ENCODE measurements around the gene TTC34. TPM values are rescaled to one million over a fixed set of nuclear protein-coding genes. Genes with fewer than 3 reads are reported as not detected.
A peak's percentile ranks its signal among the peaks of the same experiment; 100 is the strongest.

The TTC34 gene
- total RNA-seq, 2 experiments from 2014 or later = 0.97 to 1.0 TPM

- no peak overlapping the region for H3K4me3 Mint-ChIP-seq
- CTCF ChIA-PET = no interaction called here
These were observed 23.5 kb upstream of the TTC34 start for GRCh38 chr1:2824999-2825398.

GRCh38 chr1:2823921-2824610, 22.6 kb upstream of the TTC34 start:
- H3K4me3 Mint-ChIP-seq = no peak overlapping the region
- peaks cover 7% of the 10 kb centered on the region for H3K27me3 Mint-ChIP-seq
- DNase-seq = no peak
- intact Hi-C loops (cut with micrococcal nuclease) = loop anchor here (10.0 kb wide), 1 partner anchor 101 kb away; no protein-coding TSS in a partner anchor
- ChIA-PET CTCF (interaction anchor here (0.8 kb wide), 1 partner anchor 97 kb away, joined by 3 read pairs; no protein-coding TSS in a partner anchor), POLR2A (no interaction called here)
- peaks cover 8% of the 10 kb centered on the region for H3K9me3 Mint-ChIP-seq
- no peak overlapping the region for H3K27ac Mint-ChIP-seq
- no peaks in the 10 kb centered on the region for H3K36me3 Mint-ChIP-seq
- H3K4me1 Mint-ChIP-seq (ENCODE audit: low read depth) = no peaks in the 10 kb centered on the region

More at GRCh38 chr1:2824999-2825398, 23.5 kb upstream of the TTC34 start:
- DNase-seq = no peak
- Mint-ChIP-seq H3K36me3 (no peaks in the 10 kb centered on the region), H3K4me1 (ENCODE audit: low read depth) (no peaks in the 10 kb centered on the region), H3K27me3 (peaks cover 7% of the 10 kb centered on the region), H3K9me3 (peaks cover 8% of the 10 kb centered on the region), H3K27ac (no peak overlapping the region)
- intact Hi-C loops (cut with micrococcal nuclease) = loop anchor here (10.0 kb wide), 1 partner anchor 100 kb away; no protein-coding TSS in a partner anchor
- POLR2A ChIA-PET = no interaction called here

GRCh38 chr1:2822621-2823145, 21.2 kb upstream of the TTC34 start:
- Mint-ChIP-seq H3K27me3 (peaks cover 7% of the 10 kb centered on the region), H3K9me3 (peaks cover 3% of the 10 kb centered on the region), H3K27ac (no peak overlapping the region), H3K4me3 (no peak overlapping the region), H3K4me1 (ENCODE audit: low read depth) (no peaks in the 10 kb centered on the region), H3K36me3 (no peaks in the 10 kb centered on the region)
- CTCF ChIA-PET = interaction anchor here (0.7 to 2.2 kb wide), 5 partner anchors 9 to 622 kb away, joined by 3 to 21 read pairs (median 4); no protein-coding TSS in a partner anchor
- intact Hi-C loops (cut with micrococcal nuclease) = loop anchor here (10.0 kb wide), 1 partner anchor 102 kb away; no protein-coding TSS in a partner anchor
- no peak for DNase-seq
- POLR2A ChIA-PET = no interaction called here

DNA sequence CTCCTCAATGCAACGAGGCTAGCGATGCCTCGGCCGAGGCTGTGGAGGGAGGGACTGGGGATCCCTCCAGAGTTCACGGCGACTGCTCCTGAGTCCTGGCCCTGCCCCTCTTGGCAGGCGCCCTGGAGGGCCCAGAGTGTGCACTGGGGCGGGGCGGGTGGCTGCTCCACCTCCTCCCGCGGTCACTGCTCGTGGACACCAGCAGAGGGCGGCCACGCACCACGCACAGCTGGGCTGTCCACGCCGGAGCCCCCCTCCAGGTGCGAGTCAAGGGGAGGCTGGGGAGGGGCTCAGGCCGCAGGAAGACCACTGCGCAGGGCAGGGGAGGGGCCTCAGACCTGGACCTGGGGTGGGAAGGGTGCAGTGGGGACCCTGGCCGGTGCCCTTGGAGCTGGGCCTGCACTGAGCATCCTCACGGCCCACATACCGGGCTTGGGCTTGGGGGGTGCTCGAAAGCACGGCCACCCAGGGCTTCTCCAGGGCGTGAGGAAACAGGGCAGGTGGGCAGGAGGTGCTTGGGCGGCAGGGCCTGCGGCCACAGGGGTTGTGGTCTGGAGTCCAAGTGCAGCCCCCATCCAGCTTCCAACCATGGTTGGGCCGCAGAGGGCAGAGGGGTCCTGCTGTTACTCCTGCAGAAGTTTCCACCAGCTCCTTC, 20.6 kb upstream of the TTC34 start:
- Mint-ChIP-seq H3K27ac (no peak overlapping the region), H3K4me1 (ENCODE audit: low read depth) (no peaks in the 10 kb centered on the region), H3K9me3 (no peaks in the 10 kb centered on the region), H3K36me3 (no peaks in the 10 kb centered on the region), H3K27me3 (peaks cover 7% of the 10 kb centered on the region), H3K4me3 (no peak overlapping the region)
- POLR2A ChIA-PET = no interaction called here
- intact Hi-C loops (cut with micrococcal nuclease) = loop anchor here (10.0 kb wide), 1 partner anchor 103 kb away; no protein-coding TSS in a partner anchor
- CTCF ChIA-PET = interaction anchor here (0.6 to 2.2 kb wide), 8 partner anchors 9 to 622 kb away, joined by 3 to 21 read pairs (median 4); no protein-coding TSS in a partner anchor
- DNase-seq = peak; percentile 49

GRCh38 chr1:2821373-2821955, 20.0 kb upstream of the TTC34 start:
- no peaks in the 10 kb centered on the region for H3K4me1 Mint-ChIP-seq (ENCODE audit: low read depth)
- no peaks in the 10 kb centered on the region for H3K36me3 Mint-ChIP-seq
- no peaks in the 10 kb centered on the region for H3K9me3 Mint-ChIP-seq
- POLR2A ChIA-PET = no interaction called here
- H3K4me3 Mint-ChIP-seq = no peak overlapping the region
- no peak overlapping the region for H3K27ac Mint-ChIP-seq
- peaks cover 7% of the 10 kb centered on the region for H3K27me3 Mint-ChIP-seq
- CTCF ChIA-PET = interaction anchor here (0.6 to 2.2 kb wide), 6 partner anchors 9 to 100 kb away, joined by 3 to 21 read pairs (median 4); no protein-coding TSS in a partner anchor
- intact Hi-C loops (cut with micrococcal nuclease) = loop anchor here (10.0 kb wide), 1 partner anchor 103 kb away; no protein-coding TSS in a partner anchor
- DNase-seq = no peak

DNA sequence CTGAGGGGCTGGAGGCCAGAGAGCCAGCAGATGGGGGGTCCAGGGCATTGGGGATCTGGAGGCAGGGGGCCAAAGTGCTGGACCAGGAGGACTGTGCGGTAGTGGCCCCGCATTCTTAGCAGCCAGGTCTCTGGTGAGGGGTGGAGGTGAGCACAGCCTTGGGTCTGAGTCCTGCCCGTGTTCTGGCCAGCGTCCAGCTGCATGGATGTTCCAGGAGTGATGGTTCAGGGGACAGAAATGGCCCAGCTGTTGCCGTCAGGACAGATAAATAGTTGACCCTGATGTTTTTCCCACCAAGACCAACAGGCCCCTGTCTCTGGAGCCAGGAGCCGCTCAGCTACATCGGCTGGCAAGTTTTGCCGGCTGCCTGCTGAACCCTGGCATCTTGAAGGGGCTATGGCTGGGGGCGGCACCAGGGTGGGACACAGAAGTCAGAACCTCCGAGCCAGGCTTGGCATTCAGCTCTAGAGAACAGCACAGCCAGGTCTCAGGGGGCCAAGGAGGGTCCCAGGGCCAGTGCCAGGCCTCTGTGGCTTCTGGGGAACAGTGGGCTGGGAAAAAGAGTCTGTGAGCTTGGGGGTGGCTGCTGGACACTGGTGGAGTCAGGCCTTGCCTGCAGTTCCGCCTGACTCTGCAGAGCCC, 19.4 kb upstream of the TTC34 start:
- Mint-ChIP-seq H3K4me3 (no peak overlapping the region), H3K27me3 (peaks cover 7% of the 10 kb centered on the region), H3K4me1 (ENCODE audit: low read depth) (no peaks in the 10 kb centered on the region), H3K27ac (no peak overlapping the region), H3K9me3 (no peaks in the 10 kb centered on the region), H3K36me3 (no peaks in the 10 kb centered on the region)
- intact Hi-C loops (cut with micrococcal nuclease) = loop anchor here (10.0 kb wide), 1 partner anchor 104 kb away; no protein-coding TSS in a partner anchor
- ChIA-PET CTCF (interaction anchor here (0.8 to 2.2 kb wide), 4 partner anchors 16 to 101 kb away, joined by 3 to 21 read pairs (median 5); no protein-coding TSS in a partner anchor), POLR2A (no interaction called here)
- DNase-seq = no peak

- H3K27me3 Mint-ChIP-seq = peaks cover 7% of the 10 kb centered on the region
- no peak overlapping the region for H3K4me3 Mint-ChIP-seq
- CTCF ChIA-PET = no interaction called here
- no peak for DNase-seq
- POLR2A ChIA-PET = no interaction called here
- no peaks in the 10 kb centered on the region for H3K4me1 Mint-ChIP-seq (ENCODE audit: low read depth)
- H3K36me3 Mint-ChIP-seq = no peaks in the 10 kb centered on the region
- H3K27ac Mint-ChIP-seq = no peak overlapping the region
- intact Hi-C loops (cut with micrococcal nuclease) = loop anchor here (10.0 kb wide), 1 partner anchor 105 kb away; no protein-coding TSS in a partner anchor
- H3K9me3 Mint-ChIP-seq = no peaks in the 10 kb centered on the region
These were observed 18.6 kb upstream of the TTC34 start for GRCh38 chr1:2819831-2820730.

DNA sequence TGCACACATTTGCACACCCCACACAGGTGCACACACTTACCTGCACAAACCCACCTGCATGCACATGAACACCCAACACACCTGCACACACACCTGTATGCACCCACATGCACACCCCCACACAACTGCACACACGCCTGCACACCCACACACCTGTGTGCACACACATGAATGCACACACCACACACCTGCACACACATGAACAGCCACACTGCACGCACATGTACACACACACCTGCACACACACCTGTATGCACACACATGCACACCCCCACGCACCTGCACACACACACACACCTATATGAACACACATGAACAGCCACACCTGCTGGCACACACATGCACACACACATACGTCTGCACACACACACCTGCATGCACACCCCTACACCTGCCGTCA, 17.9 kb upstream of the TTC34 start:
- Mint-ChIP-seq H3K27me3 (peaks cover 7% of the 10 kb centered on the region), H3K27ac (no peak overlapping the region), H3K4me3 (no peak overlapping the region), H3K36me3 (no peaks in the 10 kb centered on the region), H3K9me3 (no peaks in the 10 kb centered on the region), H3K4me1 (ENCODE audit: low read depth) (no peaks in the 10 kb centered on the region)
- intact Hi-C loops (cut with micrococcal nuclease) = no loop called here
- POLR2A ChIA-PET = no interaction called here
- CTCF ChIA-PET = no interaction called here
- no peak for DNase-seq

- intact Hi-C loops (cut with micrococcal nuclease) = no loop called here
- H3K4me1 Mint-ChIP-seq (ENCODE audit: low read depth) = no peaks in the 10 kb centered on the region
- CTCF ChIA-PET = interaction anchor here (1.5 kb wide), 1 partner anchor 104 kb away, joined by 4 read pairs; no protein-coding TSS in a partner anchor
- no peaks in the 10 kb centered on the region for H3K36me3 Mint-ChIP-seq
- no peak for DNase-seq
- no peaks in the 10 kb centered on the region for H3K9me3 Mint-ChIP-seq
- no peak overlapping the region for H3K27ac Mint-ChIP-seq
- POLR2A ChIA-PET = no interaction called here
- H3K4me3 Mint-ChIP-seq = no peak overlapping the region
- no peaks in the 10 kb centered on the region for H3K27me3 Mint-ChIP-seq
These were observed 16.5 kb upstream of the TTC34 start for GRCh38 chr1:2817784-2818564.

DNA sequence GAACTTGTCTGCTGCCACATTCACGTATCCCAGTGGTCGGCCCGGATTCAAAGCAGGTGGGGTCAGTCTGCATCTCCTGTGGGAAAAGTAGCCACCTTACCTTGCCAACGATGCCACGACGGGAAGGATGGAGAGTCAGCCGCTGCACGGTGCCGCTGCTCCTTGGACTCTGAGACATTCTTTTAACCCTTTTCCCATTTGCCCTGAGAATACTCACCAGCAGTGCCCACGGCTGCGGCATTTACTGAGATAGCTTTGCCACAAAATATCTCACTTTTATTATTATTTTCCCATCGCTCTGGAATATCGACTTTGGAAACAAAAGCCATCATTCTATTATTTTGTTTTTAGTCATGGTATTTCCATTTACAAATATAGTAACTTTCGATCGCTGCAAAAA, 15.3 kb upstream of the TTC34 start:
- intact Hi-C loops (cut with micrococcal nuclease) = no loop called here
- Mint-ChIP-seq H3K36me3 (no peaks in the 10 kb centered on the region), H3K27me3 (peaks cover 2% of the 10 kb centered on the region), H3K27ac (no peak overlapping the region), H3K9me3 (no peaks in the 10 kb centered on the region), H3K4me3 (no peak overlapping the region), H3K4me1 (ENCODE audit: low read depth) (no peaks in the 10 kb centered on the region)
- DNase-seq = no peak
- ChIA-PET CTCF (no interaction called here), POLR2A (no interaction called here)

All from activated CD4-positive, alpha-beta memory T cell treated with anti-CD3 and anti-CD28 coated beads for 36 hours (primary cell).